Mesenchymal stem cell (in vitro differentiated cells and primary cell): Measurements from ENCODE around the gene HIGD1C.
"Not testable (repeated sequence)": the region's sequence is repeated elsewhere in the genome, so short reads cannot be mapped to it uniquely, and the experiment has no call there.

Experiments
- DNase-seq: peaks from one replicate; pipeline ENCODE4 v3.0.0-alpha.2; 2013
- H2AFZ ChIP-seq: one replicate; pipeline ENCODE4 v1.6.1; 2013; ENCODE audit warnings: low read depth, mild to moderate bottlenecking, control low read depth, inconsistent platforms, low read length, moderate library complexity
- H2AK5ac ChIP-seq: 2 replicates; pipeline ENCODE4 v1.6.1; 2013; ENCODE audit warnings: low read length, moderate library complexity, mild to moderate bottlenecking, inconsistent platforms; ENCODE audit not compliant: severe bottlenecking
- H2BK120ac ChIP-seq: one replicate; pipeline ENCODE4 v1.6.1; 2013; ENCODE audit warnings: low read depth, mild to moderate bottlenecking, inconsistent platforms, low read length, moderate library complexity
- H2BK12ac ChIP-seq, 2 experiments: one replicate each; pipeline ENCODE4 v1.6.1; 2013; ENCODE audit warnings: inconsistent platforms in 2 of 2, low read length in 2 of 2, mild to moderate bottlenecking in 2 of 2, moderate library complexity in 2 of 2, control low read depth in 1 of 2
- H2BK15ac ChIP-seq: one replicate; pipeline ENCODE4 v1.6.1; 2013; ENCODE audit warnings: mild to moderate bottlenecking, low read depth, inconsistent platforms; ENCODE audit not compliant: poor library complexity, severe bottlenecking
- H2BK5ac ChIP-seq: 2 replicates; pipeline ENCODE4 v1.6.1; 2013; ENCODE audit warnings: low read depth, mild to moderate bottlenecking, low read length, control low read depth, inconsistent platforms; ENCODE audit not compliant: poor library complexity, severe bottlenecking
- H3K14ac ChIP-seq, 2 experiments: one replicate each; pipeline ENCODE4 v1.6.1; 2013; ENCODE audit warnings: inconsistent platforms in 2 of 2, low read length in 2 of 2, control low read depth in 1 of 2, mild to moderate bottlenecking in 1 of 2, moderate library complexity in 1 of 2
- H3K18ac ChIP-seq, 2 experiments: one replicate each; pipeline ENCODE4 v1.6.1; 2013; ENCODE audit warnings: inconsistent platforms in 2 of 2, low read length in 2 of 2, control low read depth in 1 of 2, low read depth in 1 of 2, mild to moderate bottlenecking in 1 of 2
- H3K23ac ChIP-seq, 2 experiments: one replicate each; pipeline ENCODE4 v1.6.1; 2013; ENCODE audit warnings: inconsistent platforms in 2 of 2, low read length in 2 of 2, mild to moderate bottlenecking in 2 of 2, moderate library complexity in 2 of 2, control low read depth in 1 of 2
- H3K27ac ChIP-seq: 2 replicates; pipeline ENCODE4 v1.5.1; 2013; ENCODE audit warnings: mild to moderate bottlenecking, moderate library complexity, low read length, control low read depth, inconsistent platforms; ENCODE audit not compliant: poor library complexity, severe bottlenecking
- H3K27me3 ChIP-seq, 2 experiments: 2 replicates each; pipeline versions ENCODE4 v1.6.1 to v1.7.0; 2013; ENCODE audit warnings: low read length in 2 of 2, mild to moderate bottlenecking in 2 of 2, moderate library complexity in 2 of 2, control low read depth in 1 of 2, inconsistent platforms in 1 of 2; ENCODE audit not compliant: control insufficient read depth in 1 of 2, insufficient read depth in 1 of 2
- H3K36me3 ChIP-seq, 2 experiments: 2 replicates each; pipeline versions ENCODE4 v1.6.1 to v1.7.0; 2013; ENCODE audit warnings: low read length in 2 of 2, control low read depth in 1 of 2, inconsistent platforms in 1 of 2, low read depth in 1 of 2, mild to moderate bottlenecking in 1 of 2; ENCODE audit not compliant: insufficient read depth in 2 of 2, control insufficient read depth in 1 of 2
- H3K4ac ChIP-seq, 2 experiments: one replicate each; pipeline ENCODE4 v1.6.1; 2013; ENCODE audit warnings: inconsistent platforms in 2 of 2, low read length in 2 of 2, mild to moderate bottlenecking in 2 of 2, moderate library complexity in 2 of 2, control low read depth in 1 of 2, low read depth in 1 of 2
- H3K4me1 ChIP-seq: 2 replicates; pipeline ENCODE4 v1.6.1; 2013; ENCODE audit warnings: low read depth, low read length, control low read depth; ENCODE audit not compliant: control insufficient read depth, insufficient read depth
- H3K4me2 ChIP-seq: 2 replicates; pipeline ENCODE4 v1.6.1; 2013; ENCODE audit warnings: low read length, mild to moderate bottlenecking, inconsistent platforms; ENCODE audit not compliant: poor library complexity, severe bottlenecking
- H3K4me3 ChIP-seq, 2 experiments: 2 replicates each; pipeline versions ENCODE4 v1.5.1 to v1.7.0; 2013; ENCODE audit warnings: low read length in 2 of 2, mild to moderate bottlenecking in 2 of 2, control low read depth in 1 of 2, low read depth in 1 of 2; ENCODE audit not compliant: insufficient read depth in 1 of 2
- H3K79me1 ChIP-seq: replicated peaks from 2 replicates; pipeline ENCODE4 v1.6.1; 2013; ENCODE audit warnings: mild to moderate bottlenecking, control low read depth, low read length, inconsistent platforms; ENCODE audit not compliant: poor library complexity, severe bottlenecking
- H3K9ac ChIP-seq: 2 replicates; pipeline ENCODE4 v1.7.0; 2013; ENCODE audit warnings: mild to moderate bottlenecking, low read length, moderate library complexity
- H3K9me3 ChIP-seq: 2 replicates; pipeline ENCODE4 v1.7.0; 2013; ENCODE audit warnings: mild to moderate bottlenecking, low read length; ENCODE audit not compliant: control insufficient read depth
- H4K8ac ChIP-seq: one replicate; pipeline ENCODE4 v1.6.1; 2013; ENCODE audit warnings: inconsistent platforms, mild to moderate bottlenecking, low read length, moderate library complexity
- H4K91ac ChIP-seq: one replicate; pipeline ENCODE4 v1.6.1; 2013; ENCODE audit warnings: mild to moderate bottlenecking, low read length, inconsistent platforms
- whole genome bisulfite sequencing: methylation state at CpG from one replicate; pipeline ENCODE4 v1.1.7; 2013; ENCODE audit warnings: mixed read lengths; 5-methylcytosine and 5-hydroxymethylcytosine counted together

HIGD1C gene

DNA sequence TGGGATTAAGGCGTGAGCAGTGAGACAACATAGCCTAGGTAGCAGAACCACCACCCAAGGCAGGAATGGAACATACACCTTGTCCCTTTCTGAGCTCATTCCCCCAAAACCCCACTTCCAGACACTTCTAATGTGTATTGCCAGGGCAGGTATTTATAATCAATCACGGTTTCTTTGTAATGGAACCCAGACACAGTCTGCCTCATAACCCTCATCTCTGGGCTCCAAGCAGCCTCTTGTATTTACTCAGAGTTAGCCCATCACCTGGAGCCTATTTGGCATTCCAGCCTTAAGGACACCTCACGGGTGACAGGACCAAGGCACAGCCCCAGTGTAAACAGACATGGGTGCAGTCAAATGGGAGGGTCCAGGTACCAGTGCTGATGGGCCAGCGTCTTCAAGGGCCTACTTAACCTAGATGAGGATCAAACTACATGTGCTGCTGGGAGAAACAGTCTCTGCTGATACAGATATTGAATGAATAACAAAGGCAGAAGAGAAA is 2.5 kb upstream of the HIGD1C start:
- no peak overlapping the region for H3K14ac ChIP-seq
- no peak overlapping the region for H2AK5ac ChIP-seq
- no peaks in the 10 kb centered on the region for H3K27me3 ChIP-seq
- no peak overlapping the region for H2BK15ac ChIP-seq
- DNase-seq = no peak
- no peak overlapping the region for H3K23ac ChIP-seq
- no peak overlapping the region for H3K4me2 ChIP-seq
- no peaks in the 10 kb centered on the region for H3K9me3 ChIP-seq
- H3K18ac ChIP-seq = no peak overlapping the region
- H2BK5ac ChIP-seq = no peak overlapping the region
- H2BK120ac ChIP-seq = no peak overlapping the region
- H4K8ac ChIP-seq = no peak overlapping the region
- H2AFZ ChIP-seq = no peak overlapping the region
- no peaks in the 10 kb centered on the region for H3K4me1 ChIP-seq
- H3K4ac ChIP-seq = no peak overlapping the region
- WGBS = 99% methylated on average over 4 of the region's 4 CpGs
- H4K91ac ChIP-seq = no peak overlapping the region
- no peak overlapping the region for H3K9ac ChIP-seq
- H3K4me3 ChIP-seq = no peak overlapping the region
- H3K36me3 ChIP-seq = peaks cover 0 to 9% of the 10 kb centered on the region in 2 experiments
- H3K79me1 ChIP-seq = no peaks in the 10 kb centered on the region
- H2BK12ac ChIP-seq = no peak overlapping the region
- no peak overlapping the region for H3K27ac ChIP-seq

- Histone ChIP-seq H3K27ac (no peak overlapping the region), H3K9ac (no peak overlapping the region), H3K4me3 (no peak overlapping the region), H2BK15ac (no peak overlapping the region), H3K36me3 (peaks cover 0 to 9% of the 10 kb centered on the region in 2 experiments), H3K4me2 (no peak overlapping the region), H4K91ac (no peak overlapping the region), H2AK5ac (no peak overlapping the region), H2BK12ac (no peak overlapping the region), H2BK5ac (no peak overlapping the region), H3K4me1 (no peaks in the 10 kb centered on the region), H2BK120ac (no peak overlapping the region), H2AFZ (no peak overlapping the region), H3K4ac (no peak overlapping the region), H3K23ac (no peak overlapping the region), H3K18ac (no peak overlapping the region), H3K79me1 (no peaks in the 10 kb centered on the region), H3K27me3 (no peaks in the 10 kb centered on the region), H4K8ac (no peak overlapping the region), H3K9me3 (no peaks in the 10 kb centered on the region), H3K14ac (no peak overlapping the region)
- DNase-seq = no peak
- 100% methylated on average over 1 of the region's 2 CpGs for WGBS
Measured at GRCh38 chr12:50951112-50951511, 1.2 kb upstream of the HIGD1C start.

- Histone ChIP-seq H2BK12ac (no peak overlapping the region), H3K18ac (no peak overlapping the region), H3K36me3 (peaks cover 0 to 9% of the 10 kb centered on the region in 2 experiments), H2AFZ (no peak overlapping the region), H4K8ac (no peak overlapping the region), H3K4me3 (no peak overlapping the region), H3K27me3 (no peaks in the 10 kb centered on the region), H2AK5ac (no peak overlapping the region), H3K9ac (no peak overlapping the region), H4K91ac (no peak overlapping the region), H2BK5ac (no peak overlapping the region), H2BK15ac (no peak overlapping the region), H3K4me2 (no peak overlapping the region), H3K23ac (no peak overlapping the region), H3K9me3 (no peaks in the 10 kb centered on the region), H2BK120ac (no peak overlapping the region), H3K14ac (no peak overlapping the region), H3K79me1 (no peaks in the 10 kb centered on the region), H3K27ac (no peak overlapping the region), H3K4me1 (no peaks in the 10 kb centered on the region), H3K4ac (no peak overlapping the region)
- WGBS = 88% methylated on average over 7 of the region's 7 CpGs
- DNase-seq = no peak
Measured at GRCh38 chr12:50953047-50953446, 703 bp downstream of the HIGD1C start.

GRCh38 chr12:50954789-50955188 is 2.4 kb downstream of the HIGD1C start:
- H2BK12ac ChIP-seq, H3K79me1 ChIP-seq, H4K8ac ChIP-seq, H2AFZ ChIP-seq, H2BK5ac ChIP-seq, H2BK15ac ChIP-seq, H3K27ac ChIP-seq, H2AK5ac ChIP-seq, H3K23ac ChIP-seq, H3K9ac ChIP-seq, H3K14ac ChIP-seq, H3K4ac ChIP-seq, DNase-seq, H3K4me1 ChIP-seq, H4K91ac ChIP-seq, H3K4me2 ChIP-seq, H3K9me3 ChIP-seq, H3K18ac ChIP-seq, H3K27me3 ChIP-seq, H2BK120ac ChIP-seq, H3K36me3 ChIP-seq, H3K4me3 ChIP-seq: not testable (repeated sequence)
- 100% methylated on average over 2 of the region's 2 CpGs for WGBS
